ENCODE data around the gene RPE65.
"Not testable (repeated sequence)": the region's sequence is repeated elsewhere in the genome, so short reads cannot be mapped to it uniquely, and the experiment has no call there.

Gene RPE65

DNA sequence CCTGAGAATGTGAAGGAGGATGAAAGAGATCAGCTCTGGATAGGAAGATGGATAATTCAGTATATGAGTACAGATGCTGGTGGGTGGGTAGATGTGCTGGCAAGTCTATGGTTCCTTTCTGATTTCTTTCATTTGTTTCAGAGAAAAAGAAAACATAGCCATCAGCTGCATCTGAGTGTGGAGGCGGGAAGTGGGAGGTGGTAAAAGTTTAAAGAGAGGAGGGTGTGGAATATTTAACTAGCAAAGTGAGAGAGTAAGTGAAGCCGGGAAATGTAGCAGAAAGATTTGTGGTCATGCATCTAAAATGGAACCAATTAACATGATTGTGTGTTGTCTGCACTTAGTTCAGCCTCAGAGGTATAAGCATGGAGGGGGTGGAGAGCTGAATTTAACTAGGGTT lies 16.4 kb downstream of the RPE65 start:
- DNase-seq (ENCODE audit: insufficient read length, low spot score) (no peak), FAIRE-seq (no peak)
- TF ChIP-seq, protein P1, sequence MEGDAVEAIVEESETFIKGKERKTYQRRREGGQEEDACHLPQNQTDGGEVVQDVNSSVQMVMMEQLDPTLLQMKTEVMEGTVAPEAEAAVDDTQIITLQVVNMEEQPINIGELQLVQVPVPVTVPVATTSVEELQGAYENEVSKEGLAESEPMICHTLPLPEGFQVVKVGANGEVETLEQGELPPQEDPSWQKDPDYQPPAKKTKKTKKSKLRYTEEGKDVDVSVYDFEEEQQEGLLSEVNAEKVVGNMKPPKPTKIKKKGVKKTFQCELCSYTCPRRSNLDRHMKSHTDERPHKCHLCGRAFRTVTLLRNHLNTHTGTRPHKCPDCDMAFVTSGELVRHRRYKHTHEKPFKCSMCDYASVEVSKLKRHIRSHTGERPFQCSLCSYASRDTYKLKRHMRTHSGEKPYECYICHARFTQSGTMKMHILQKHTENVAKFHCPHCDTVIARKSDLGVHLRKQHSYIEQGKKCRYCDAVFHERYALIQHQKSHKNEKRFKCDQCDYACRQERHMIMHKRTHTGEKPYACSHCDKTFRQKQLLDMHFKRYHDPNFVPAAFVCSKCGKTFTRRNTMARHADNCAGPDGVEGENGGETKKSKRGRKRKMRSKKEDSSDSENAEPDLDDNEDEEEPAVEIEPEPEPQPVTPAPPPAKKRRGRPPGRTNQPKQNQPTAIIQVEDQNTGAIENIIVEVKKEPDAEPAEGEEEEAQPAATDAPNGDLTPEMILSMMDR (IDR thresholded peaks at IDR 0.05; ENCODE audit: insufficient read depth, missing control alignments), result no peak

DNA sequence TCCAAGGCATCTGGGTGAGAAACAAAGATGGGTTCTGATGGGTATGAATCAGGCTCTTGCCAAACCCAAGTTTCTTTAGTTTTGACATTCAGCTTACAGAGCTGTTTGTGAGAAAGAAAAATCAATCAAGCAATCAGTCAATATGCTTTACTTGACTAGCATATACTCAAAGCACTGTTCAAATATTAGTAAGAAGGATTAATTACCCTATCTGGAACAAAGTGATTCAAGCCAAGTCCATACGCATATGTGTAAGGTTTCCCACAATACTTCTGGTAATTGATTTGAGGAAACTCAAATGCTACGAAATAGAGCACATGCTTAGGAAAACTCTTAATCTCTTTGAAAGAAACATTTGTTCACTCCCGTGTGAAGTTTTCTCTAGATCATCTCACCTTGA lies 18.7 kb downstream of the RPE65 start:
- TF ChIP-seq, protein P1 (IDR thresholded peaks at IDR 0.05; ENCODE audit: insufficient read depth, missing control alignments), result no peak
- DNase-seq (ENCODE audit: insufficient read length, low spot score) (no peak), FAIRE-seq (no peak)

DNA sequence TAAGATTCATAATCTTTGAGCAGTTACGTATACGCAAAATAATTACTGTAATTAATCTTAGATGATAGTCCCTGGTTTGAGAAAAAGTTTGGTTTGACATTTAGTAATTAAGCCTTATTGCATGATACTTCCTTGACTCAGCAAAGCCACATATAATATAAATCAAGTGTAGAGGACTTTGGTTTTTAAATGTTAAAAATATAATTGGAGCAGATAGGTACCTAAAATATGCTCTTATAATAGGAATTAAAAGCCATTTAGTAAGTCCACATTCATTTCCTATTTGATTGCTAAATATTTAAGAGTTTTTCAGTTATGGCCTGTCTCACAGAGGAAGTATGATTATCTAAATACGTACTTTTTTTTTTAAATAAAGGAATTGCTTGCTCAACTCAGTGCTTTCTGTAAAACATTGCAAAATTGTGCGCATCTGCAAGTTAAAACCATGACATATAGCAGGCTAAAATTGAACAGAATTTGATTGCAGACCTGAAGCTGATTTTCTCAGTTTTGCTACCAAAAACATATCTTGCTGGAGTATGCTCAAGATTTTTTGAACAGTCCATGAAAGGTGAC lies 20.4 kb downstream of the RPE65 start:
- DNase-seq (ENCODE audit: insufficient read length, low spot score) (no peak), FAIRE-seq (no peak)
- TF ChIP-seq, protein P1 (IDR thresholded peaks at IDR 0.05; ENCODE audit: insufficient read depth, missing control alignments), result no peak

DNA sequence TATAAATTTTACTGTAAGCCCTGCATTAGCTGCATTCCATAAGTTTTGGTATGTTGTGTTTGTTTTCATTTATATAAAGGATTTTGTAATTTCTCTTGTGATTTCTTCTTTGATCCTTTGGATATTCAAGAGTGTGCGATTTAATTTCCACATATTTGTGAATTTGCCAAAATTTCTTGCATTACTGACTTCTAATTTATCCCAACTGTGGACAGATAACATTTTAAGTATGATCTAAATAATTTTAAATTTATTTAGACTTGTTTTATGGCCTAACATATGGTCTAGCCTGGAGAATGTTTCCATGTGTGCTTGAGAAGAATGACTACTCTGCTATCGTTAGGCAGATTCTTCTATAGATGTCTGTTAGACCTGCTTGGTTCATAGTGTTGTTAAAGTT lies 23.2 kb downstream of the RPE65 start:
- DNase-seq (ENCODE audit: insufficient read length, low spot score), result no peak
- TF ChIP-seq, protein P1 (IDR thresholded peaks at IDR 0.05; ENCODE audit: insufficient read depth, missing control alignments), result no peak
- FAIRE-seq, result no peak

DNA sequence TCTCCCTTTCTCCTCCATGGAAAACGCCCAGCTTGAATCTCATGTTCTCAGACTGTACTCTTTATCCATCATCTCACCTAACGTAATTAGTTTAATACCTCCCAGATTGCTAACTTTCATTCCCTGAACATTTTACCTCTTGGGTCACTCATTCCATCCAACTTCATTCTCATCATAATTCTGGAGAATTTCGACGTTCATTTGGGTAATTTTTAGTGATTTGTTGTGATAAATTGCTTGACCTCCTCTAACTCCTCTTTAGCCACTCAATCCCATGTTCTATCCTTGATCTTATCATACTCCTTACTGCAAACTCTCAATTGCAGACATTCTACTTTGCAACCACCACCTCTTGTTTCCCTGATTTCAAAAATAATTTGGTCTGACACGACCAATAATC lies 28.4 kb downstream of the RPE65 start:
- TF ChIP-seq, protein P1 (IDR thresholded peaks at IDR 0.05; ENCODE audit: insufficient read depth, missing control alignments), result no peak
- DNase-seq (ENCODE audit: insufficient read length, low spot score) (no peak), FAIRE-seq (no peak)

DNA sequence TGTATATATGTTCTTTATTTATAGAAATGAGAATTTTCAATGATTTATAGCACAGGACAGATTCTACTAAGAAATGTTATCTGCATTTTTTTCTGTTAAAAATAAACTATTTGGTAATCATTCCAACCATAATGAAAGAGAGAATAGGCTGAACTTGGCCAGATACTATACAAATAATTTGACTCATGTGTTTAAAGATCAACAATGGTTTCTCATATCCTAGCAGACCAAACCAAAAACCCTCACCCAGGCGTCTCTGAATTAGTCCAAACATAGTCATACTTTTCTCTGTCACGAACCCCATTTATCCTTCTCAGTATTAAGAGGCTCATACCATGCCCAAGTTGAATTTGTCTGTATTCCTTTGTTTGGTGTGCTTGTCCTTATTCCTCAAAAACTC lies 40.3 kb downstream of the RPE65 start:
- DNase-seq (ENCODE audit: insufficient read length, low spot score), result no peak

DNA sequence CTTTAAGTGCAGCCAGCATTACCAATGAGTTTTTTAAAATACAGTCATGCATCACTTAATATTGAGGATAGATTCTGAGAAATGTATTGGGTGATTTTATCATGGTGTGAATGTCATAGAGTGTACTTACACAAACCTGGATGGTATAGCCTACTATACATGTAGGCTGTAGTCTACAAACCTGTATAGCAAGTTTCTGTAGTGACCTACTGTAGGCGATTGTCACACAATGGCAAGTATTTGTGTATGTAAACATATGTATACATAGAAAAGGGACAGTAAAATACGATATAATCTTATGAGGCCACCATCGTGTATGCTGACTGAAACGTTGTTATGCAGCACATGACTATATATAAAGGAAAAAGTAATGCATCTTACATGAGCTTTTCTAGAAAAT lies 48.2 kb downstream of the RPE65 start:
- FAIRE-seq (no peak), DNase-seq (ENCODE audit: insufficient read length, low spot score) (no peak)

More for the DNA sequence above, 40.3 kb downstream of the RPE65 start:
- TF ChIP-seq, protein P1 (IDR thresholded peaks at IDR 0.05; ENCODE audit: insufficient read depth, missing control alignments), result no peak
- no peak for FAIRE-seq

DNA sequence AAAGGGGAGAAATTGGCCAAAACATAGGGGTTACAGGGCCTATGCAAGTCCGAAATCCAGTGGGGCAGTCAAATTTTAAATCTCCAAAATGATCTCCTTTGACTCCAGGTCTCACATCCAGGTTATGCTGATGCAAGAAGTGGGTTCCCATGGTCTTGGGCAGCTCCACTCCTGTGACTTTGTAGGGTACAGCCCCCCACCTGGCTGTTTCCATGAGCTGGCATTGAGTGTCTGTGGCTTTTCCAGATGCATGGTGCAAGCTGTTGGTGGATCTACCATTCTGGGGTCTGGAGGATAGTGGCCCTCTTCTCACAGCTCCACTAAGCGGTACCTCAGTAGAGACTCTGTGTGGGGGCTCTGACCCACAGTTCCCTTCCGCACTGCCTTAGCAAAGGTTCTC lies 54.2 kb downstream of the RPE65 start:
- not testable (repeated sequence) for FAIRE-seq; DNase-seq (ENCODE audit: insufficient read length, low spot score)

More for the DNA sequence above, 48.2 kb downstream of the RPE65 start:
- TF ChIP-seq, protein P1 (IDR thresholded peaks at IDR 0.05; ENCODE audit: insufficient read depth, missing control alignments), result no peak

DNA sequence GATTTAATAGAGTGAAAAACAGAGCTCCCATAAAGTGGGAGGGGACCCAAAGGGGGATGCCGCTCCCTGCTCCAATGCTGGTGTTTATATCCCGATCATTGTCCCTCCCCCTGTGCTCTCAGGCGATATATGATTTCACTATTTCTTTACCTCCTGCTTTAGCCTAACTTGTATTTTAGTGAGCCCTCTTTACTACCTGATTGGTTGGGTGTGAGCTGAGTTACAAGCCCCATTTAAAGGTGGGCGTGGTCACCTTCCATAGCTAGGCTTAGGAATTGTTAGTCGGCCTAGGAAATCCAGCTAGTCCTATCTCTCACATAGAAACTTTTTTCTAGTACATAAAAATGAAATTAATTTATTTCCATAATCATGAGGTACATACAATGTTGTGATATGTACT lies 57.3 kb downstream of the RPE65 start:
- not testable (repeated sequence) for FAIRE-seq; DNase-seq (ENCODE audit: insufficient read length, low spot score)

DNA sequence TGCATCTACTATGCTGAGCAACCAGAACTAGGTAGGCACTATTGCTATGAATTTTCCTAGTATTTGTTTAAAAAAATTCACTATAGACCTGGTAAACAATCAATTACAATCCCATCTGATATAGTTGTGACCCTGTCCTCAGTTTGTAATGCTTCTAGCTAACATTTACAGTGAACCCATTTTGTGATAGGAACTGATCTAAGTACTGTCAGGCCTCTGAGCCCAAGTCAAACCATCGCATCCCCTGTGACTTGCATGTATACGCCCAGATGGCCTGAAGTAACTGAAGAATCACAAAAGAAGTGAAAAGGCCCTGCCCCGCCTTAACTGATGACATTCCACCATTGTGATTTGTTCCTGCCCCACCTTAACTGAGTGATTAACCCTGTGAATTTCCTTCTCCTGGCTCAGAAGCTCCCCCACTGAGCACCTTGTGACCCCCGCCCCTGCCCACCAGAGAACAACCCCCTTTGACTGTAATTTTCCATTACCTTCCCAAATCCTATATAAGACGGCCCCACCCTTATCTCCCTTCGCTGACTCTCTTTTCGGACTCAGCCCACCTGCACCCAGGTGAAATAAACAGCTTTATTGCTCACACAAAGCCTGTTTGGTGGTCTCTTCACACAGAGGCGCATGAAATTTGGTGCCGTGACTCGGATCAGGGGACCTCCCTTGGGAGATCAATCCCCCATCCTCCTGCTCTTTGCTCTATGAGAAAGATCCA lies 63.8 kb downstream of the RPE65 start:
- not testable (repeated sequence) for DNase-seq (ENCODE audit: insufficient read length, low spot score); FAIRE-seq
